RWPE2 (cell line): ENCODE data around the gene GPR31.
"Not testable (repeated sequence)": the region's sequence is repeated elsewhere in the genome, so short reads cannot be mapped to it uniquely, and the experiment has no call there.

ENCODE experiments used
- ATAC-seq: fragments of 200-7000 bp; cut with Tn5 transposase; 3 replicates; pipeline ENCODE4 v1.9.1; 2021; ENCODE audit warnings: low read depth
- DNase-seq: peaks from one replicate; pipeline ENCODE4 v3.0.0-alpha.2; 2020; ENCODE audit warnings: low spot score
- H3K27ac ChIP-seq: fragments of 450-650 bp; 2 replicates; pipeline ENCODE4 v1.5.1; 2017; ENCODE audit warnings: mild to moderate bottlenecking; ENCODE audit not compliant: poor library complexity, severe bottlenecking
- H3K27me3 ChIP-seq: fragments of 250-450 bp; sonication (Bioruptor Pico); 2 replicates; pipeline ENCODE4 v1.5.1; 2021; ENCODE audit warnings: mild to moderate bottlenecking, moderate library complexity; ENCODE audit not compliant: insufficient read depth, poor library complexity, severe bottlenecking
- H3K36me3 ChIP-seq: fragments of 250-450 bp; sonication (Bioruptor Pico); 2 replicates; pipeline ENCODE4 v1.5.1; 2020; ENCODE audit warnings: low read depth, mild to moderate bottlenecking, moderate library complexity
- H3K4me1 ChIP-seq: fragments of 250-450 bp; sonication (Bioruptor Pico); 2 replicates; pipeline ENCODE4 v1.5.1; 2021; ENCODE audit warnings: mild to moderate bottlenecking, moderate library complexity; ENCODE audit not compliant: insufficient read depth, poor library complexity, severe bottlenecking
- H3K4me3 ChIP-seq: fragments of 250-450 bp; sonication (Bioruptor Pico); 2 replicates; pipeline ENCODE4 v1.5.1; 2021; ENCODE audit warnings: mild to moderate bottlenecking, moderate library complexity; ENCODE audit not compliant: severe bottlenecking
- H3K9me3 ChIP-seq: fragments of 250-450 bp; sonication (Bioruptor Pico); 2 replicates; pipeline ENCODE4 v1.5.1; 2021; ENCODE audit warnings: mild to moderate bottlenecking, moderate library complexity; ENCODE audit not compliant: severe bottlenecking
- TF ChIP-seq, protein P1 (sequence below): fragments of 450-650 bp; IDR thresholded peaks from one replicate; pipeline ENCODE4 v1.5.1; 2017; ENCODE audit warnings: mild to moderate bottlenecking, moderate library complexity; ENCODE audit not compliant: poor library complexity, severe bottlenecking

Gene GPR31, protein sequence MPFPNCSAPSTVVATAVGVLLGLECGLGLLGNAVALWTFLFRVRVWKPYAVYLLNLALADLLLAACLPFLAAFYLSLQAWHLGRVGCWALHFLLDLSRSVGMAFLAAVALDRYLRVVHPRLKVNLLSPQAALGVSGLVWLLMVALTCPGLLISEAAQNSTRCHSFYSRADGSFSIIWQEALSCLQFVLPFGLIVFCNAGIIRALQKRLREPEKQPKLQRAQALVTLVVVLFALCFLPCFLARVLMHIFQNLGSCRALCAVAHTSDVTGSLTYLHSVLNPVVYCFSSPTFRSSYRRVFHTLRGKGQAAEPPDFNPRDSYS

DNA sequence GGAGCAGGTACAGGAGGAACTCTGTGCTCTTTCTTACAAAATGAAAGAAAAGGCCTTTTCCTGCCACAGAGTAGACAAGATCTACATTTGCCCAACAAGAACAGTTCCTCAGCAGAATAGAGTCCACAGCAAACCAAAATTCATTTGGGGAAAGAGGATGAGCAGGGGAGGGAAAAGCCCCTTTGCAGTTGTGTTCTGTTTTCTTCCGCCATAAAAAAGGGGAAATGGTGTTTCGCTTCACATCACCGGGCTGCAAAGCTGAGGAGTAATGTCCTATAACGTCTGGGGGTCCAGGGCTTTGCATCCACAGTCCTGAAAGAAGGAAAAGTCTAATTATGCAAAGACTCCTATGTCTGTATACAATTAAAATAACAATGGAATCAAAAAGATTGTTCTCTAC lies at the start of gene GPR31:
GPR31 (minus strand) TSS at position 118 of the 400 bp plus-strand sequence. CDS start 149 bp downstream, outside the sequence.
- Histone ChIP-seq H3K4me1 (no peaks in the 10 kb centered on the region), H3K36me3 (no peaks in the 10 kb centered on the region), H3K4me3 (no peak within 1 kb of the TSS), H3K27me3 (no peaks in the 10 kb centered on the region), H3K9me3 (no peaks in the 10 kb centered on the region), H3K27ac (no peak within 1 kb of the TSS)
- DNase-seq, result no peak
- TF ChIP-seq, protein P1, sequence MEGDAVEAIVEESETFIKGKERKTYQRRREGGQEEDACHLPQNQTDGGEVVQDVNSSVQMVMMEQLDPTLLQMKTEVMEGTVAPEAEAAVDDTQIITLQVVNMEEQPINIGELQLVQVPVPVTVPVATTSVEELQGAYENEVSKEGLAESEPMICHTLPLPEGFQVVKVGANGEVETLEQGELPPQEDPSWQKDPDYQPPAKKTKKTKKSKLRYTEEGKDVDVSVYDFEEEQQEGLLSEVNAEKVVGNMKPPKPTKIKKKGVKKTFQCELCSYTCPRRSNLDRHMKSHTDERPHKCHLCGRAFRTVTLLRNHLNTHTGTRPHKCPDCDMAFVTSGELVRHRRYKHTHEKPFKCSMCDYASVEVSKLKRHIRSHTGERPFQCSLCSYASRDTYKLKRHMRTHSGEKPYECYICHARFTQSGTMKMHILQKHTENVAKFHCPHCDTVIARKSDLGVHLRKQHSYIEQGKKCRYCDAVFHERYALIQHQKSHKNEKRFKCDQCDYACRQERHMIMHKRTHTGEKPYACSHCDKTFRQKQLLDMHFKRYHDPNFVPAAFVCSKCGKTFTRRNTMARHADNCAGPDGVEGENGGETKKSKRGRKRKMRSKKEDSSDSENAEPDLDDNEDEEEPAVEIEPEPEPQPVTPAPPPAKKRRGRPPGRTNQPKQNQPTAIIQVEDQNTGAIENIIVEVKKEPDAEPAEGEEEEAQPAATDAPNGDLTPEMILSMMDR, result no peak
- ATAC-seq, result no peak

DNA sequence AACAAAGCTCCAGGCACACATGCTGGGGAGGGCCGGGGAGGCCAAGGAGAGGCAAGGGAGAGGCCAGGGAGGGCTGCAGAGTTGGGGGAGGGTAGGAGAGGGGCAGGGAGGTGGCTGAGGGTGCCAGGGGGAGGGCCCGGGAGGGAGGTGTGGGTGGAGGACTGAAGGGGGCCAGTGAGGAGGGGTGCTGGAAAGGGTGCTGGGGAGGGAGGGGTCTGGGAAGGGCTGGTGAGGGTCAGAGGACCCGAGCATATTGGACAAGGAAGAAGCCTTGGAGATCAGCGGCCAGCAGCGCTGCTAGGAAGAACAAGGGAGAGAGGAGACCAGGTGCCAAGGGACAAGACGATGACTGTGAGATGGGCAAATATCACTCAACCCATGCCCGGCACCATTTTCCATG lies 49.7 kb upstream of the GPR31 start:
- no peak for ATAC-seq
- Histone ChIP-seq H3K4me3 (no peak overlapping the region), H3K36me3 (no peaks in the 10 kb centered on the region), H3K4me1 (no peaks in the 10 kb centered on the region), H3K27me3 (peaks cover 8% of the 10 kb centered on the region), H3K27ac (no peak overlapping the region), H3K9me3 (no peaks in the 10 kb centered on the region)
- TF ChIP-seq, protein P1, result no peak
- DNase-seq, result no peak

DNA sequence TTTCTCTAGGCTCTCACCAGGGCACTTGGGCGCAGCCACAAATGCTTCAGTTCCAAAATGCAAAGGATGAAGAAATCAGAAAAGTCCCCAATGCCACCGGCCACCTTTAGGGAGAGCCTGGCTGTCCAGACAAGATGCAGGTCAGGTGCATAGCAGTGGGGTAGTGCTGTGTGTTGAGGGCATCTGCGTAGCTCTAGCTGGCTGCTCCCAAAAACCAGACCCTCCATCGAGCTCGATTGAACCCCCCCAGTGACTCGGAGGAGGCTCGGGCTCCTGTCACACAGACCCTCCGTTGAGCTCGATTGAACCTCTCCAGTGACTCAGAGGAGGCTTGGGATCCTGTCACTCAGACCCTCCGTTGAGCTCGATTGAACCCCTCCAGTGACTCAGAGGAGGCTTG lies 47.5 kb upstream of the GPR31 start:
- H3K27me3 ChIP-seq, H3K27ac ChIP-seq, H3K4me3 ChIP-seq, DNase-seq, H3K36me3 ChIP-seq, H3K9me3 ChIP-seq, H3K4me1 ChIP-seq, ATAC-seq: not testable (repeated sequence)

DNA sequence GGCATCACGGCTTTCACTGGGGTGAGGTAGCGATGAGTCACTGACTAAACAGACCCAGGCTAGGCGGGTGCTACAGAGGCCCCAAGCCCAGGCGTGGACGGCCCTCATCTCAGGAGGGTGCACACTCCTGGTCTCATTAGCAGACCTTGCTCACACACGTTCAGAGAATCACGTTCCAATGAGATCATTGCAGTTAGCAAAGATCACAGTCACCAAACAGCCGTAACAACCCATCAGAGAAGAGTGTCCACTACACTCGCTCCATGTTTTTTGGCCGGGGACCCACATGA lies 46.2 kb upstream of the GPR31 start:
- H3K27me3 ChIP-seq, H3K36me3 ChIP-seq, H3K27ac ChIP-seq, DNase-seq, H3K4me3 ChIP-seq, H3K9me3 ChIP-seq, H3K4me1 ChIP-seq: not testable (repeated sequence)
- ATAC-seq, result peak; percentile 99

DNA sequence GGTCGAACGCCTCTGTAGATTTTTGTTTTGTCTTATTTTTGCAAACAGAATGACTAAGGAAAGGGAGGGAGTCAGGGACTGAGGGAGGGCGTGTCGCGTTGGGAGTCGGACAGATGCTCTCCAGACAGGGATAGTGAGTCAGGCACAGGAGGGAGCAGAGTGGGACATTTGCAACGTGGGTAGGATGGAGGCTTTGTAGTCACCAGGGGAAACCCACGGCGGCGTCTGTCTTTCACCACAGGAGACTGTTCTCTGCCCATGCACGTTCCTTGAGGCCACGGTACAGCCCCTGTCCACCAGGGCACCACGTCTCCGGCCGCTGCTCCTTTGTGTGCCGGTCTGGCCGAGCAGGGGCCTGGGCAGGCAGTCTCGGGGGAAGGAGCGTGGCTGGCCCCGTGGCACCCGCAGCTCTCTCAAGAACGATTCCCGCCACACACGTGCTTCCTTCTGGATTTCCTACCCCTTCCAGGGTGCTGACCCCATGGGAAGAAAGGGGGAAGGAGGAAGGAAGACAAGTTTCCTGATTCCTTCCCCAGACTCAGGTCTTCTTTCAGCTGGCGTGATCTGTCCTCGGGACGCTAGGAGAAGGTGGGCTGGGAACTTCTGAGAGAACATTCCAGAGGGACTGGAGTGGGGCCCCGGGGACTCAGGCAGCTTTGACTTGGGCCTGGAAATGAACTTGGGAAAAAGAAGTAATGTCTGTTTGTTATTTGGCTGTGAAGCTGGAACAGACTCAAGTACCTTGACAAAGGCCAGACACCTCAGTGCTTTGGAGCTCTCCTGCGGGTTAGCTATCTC lies 45.7 kb upstream of the GPR31 start:
- H3K36me3 ChIP-seq, H3K9me3 ChIP-seq, H3K4me1 ChIP-seq, DNase-seq, H3K27ac ChIP-seq, H3K4me3 ChIP-seq, H3K27me3 ChIP-seq: not testable (repeated sequence)
- ATAC-seq, result peak; percentile 39; the same call in 1 of the 3 replicates

DNA sequence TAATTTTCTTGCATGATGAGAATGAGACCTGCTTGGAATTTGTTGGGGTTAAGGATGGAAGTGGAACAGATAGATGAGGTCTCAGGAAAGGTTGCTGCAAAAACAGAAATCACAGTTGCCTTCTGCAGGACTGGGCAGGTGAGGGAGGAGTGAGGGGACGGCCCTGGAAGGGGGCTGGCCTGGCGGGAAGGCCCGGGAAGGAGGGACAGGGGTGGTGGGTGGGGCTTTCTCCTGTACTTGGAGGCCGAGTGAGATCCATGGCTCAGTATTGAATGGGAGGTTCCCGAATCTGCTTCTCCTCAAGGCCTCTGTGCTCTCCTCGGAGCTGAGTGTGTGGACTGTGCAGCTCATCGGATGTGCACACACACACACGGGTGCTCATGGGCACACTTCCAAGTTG lies 44.8 kb upstream of the GPR31 start:
- H3K4me3 ChIP-seq, H3K4me1 ChIP-seq, DNase-seq, H3K27me3 ChIP-seq, H3K36me3 ChIP-seq, H3K9me3 ChIP-seq, ATAC-seq, H3K27ac ChIP-seq: not testable (repeated sequence)

DNA sequence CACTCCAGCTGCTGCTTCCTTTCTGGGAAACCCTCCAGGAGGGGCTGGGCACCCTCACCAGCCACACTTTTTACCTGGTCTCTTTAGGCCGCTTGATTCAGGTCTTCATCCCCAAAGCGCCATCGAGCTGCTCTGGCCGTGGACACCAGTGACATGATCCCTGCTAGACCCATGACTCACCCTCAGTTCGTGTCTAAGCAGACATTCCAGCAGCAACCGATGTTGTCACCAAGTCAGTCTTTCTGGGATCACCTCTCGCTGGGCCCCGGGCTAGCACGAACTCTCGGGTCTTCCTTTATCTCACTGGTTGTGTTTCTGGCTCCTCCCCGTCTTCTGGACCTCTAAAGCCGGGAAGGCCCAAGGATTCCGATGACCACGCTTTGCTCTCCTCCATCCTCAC lies 43.0 kb upstream of the GPR31 start:
- Histone ChIP-seq H3K36me3 (no peaks in the 10 kb centered on the region), H3K9me3 (no peaks in the 10 kb centered on the region), H3K27me3 (peaks cover 18% of the 10 kb centered on the region), H3K4me3 (no peak overlapping the region), H3K4me1 (no peaks in the 10 kb centered on the region), H3K27ac (no peak overlapping the region)
- TF ChIP-seq, protein P1, result no peak
- ATAC-seq (no peak), DNase-seq (no peak)

DNA sequence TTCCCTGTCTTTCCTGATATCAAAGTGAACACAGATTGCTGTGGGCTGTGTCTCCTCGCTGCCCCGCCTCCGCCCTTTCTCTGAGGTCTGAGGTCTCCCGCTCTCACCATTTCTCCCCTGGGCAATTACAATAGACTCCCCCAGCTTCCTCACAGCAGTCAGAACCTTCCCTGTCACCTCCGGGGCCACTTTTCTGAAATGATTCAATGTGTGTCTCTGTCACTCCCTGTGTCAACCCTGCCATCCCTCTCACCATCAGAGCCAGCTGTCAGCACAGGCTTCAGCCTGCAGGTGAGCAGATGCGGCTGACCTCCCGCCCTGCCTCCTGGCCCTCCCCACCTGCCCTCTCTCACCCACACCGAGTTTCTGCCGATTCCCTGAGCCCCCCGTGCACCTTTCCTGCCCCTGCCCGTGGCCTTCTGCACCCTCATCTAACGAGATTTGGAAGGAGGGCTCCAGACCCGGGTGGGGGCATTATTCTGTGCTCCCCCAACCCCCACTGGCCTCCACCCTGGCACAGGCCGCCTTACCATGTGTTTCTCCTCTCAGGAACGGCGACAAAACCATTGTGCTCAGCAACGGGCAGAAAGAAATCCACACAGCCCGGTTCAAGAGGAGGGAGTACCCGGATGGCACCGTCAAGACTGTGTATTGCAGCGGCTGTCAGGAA lies 38.3 kb upstream of the GPR31 start:
- not testable (repeated sequence) for ATAC-seq, DNase-seq, H3K27ac ChIP-seq, H3K36me3 ChIP-seq, H3K9me3 ChIP-seq, H3K4me3 ChIP-seq, H3K4me1 ChIP-seq
- H3K27me3 ChIP-seq, result peaks cover 25% of the 10 kb centered on the region
